T-cell (primary cell): Measurements from ENCODE around the gene PIK3R6. TPM values are rescaled to one million over a fixed set of nuclear protein-coding genes. Genes with fewer than 3 reads are reported as not detected.
"Not testable (repeated sequence)": the region's sequence is repeated elsewhere in the genome, so short reads cannot be mapped to it uniquely, and the experiment has no call there.

Source experiments
- ATAC-seq, 4 experiments: fragments of 200-7000 bp in 3 of 4; fragments of 150-1000 bp in 1 of 4; cut with Tn5 transposase; replicated peaks in 1 of 4; 1 replicate in 3 of 4; 2 replicates in 1 of 4; pipeline ENCODE4 v1.10.0; 2021; ENCODE audit warnings: moderate library complexity in 3 of 4, mild to moderate bottlenecking in 2 of 4, moderate number of reproducible peaks in 1 of 4
- CTCF ChIA-PET, 2 donors: fragments of 300-600 bp; sonication (Branson Sonifier 250); formaldehyde crosslinking; loops; one replicate each; lab custom pipeline; 2022; ENCODE audit warnings: antibody characterized with exemption in 2 of 2; lab: Charles Lee
- POLR2A ChIA-PET, 2 donors: fragments of 300-600 bp; sonication (Branson Sonifier 250); formaldehyde crosslinking; loops; one replicate each; lab custom pipeline; 2022; ENCODE audit warnings: antibody characterized with exemption in 2 of 2; lab: Charles Lee
- DNase-seq, 35 experiments: peaks; one replicate each; pipeline versions ENCODE4 v3.0.0 to v3.0.0-alpha.2; 2013 to 2023
- H3K27ac ChIP-seq: one replicate; pipeline ENCODE4 v1.5.1; 2013; ENCODE audit warnings: low read length
- H3K27me3 ChIP-seq, 2 experiments: replicated peaks in 1 of 2; 1 replicate in 1 of 2; 2 replicates in 1 of 2; pipeline versions ENCODE4 v1.6.1 to v1.7.0; 2013; ENCODE audit warnings: low read length in 1 of 2, mixed read lengths in 1 of 2; ENCODE audit not compliant: control insufficient read depth in 2 of 2, insufficient read depth in 2 of 2; ENCODE audit errors: extremely low read depth in 1 of 2
- H3K36me3 ChIP-seq, 2 donors: 1 replicate in 1 of 2; 2 replicates in 1 of 2; pipeline versions ENCODE4 v1.6.1 to v1.7.0; 2013; ENCODE audit warnings: low read length in 1 of 2; ENCODE audit not compliant: control insufficient read depth in 2 of 2, insufficient read depth in 1 of 2; ENCODE audit errors: extremely low read depth in 1 of 2
- H3K4me1 ChIP-seq, 2 experiments: 1 replicate in 1 of 2; 2 replicates in 1 of 2; pipeline versions ENCODE4 v1.6.1 to v1.7.0; 2013; ENCODE audit warnings: low read length in 2 of 2, mixed read lengths in 1 of 2; ENCODE audit not compliant: insufficient read depth in 2 of 2, control insufficient read depth in 1 of 2; ENCODE audit errors: extremely low read depth in 1 of 2
- H3K4me3 ChIP-seq, 2 donors: 1 replicate in 1 of 2; 2 replicates in 1 of 2; pipeline versions ENCODE4 v1.5.1 to v1.7.0; 2013; ENCODE audit warnings: mild to moderate bottlenecking in 2 of 2, low read length in 1 of 2, moderate library complexity in 1 of 2; ENCODE audit not compliant: control insufficient read depth in 1 of 2; ENCODE audit errors: extremely low read depth in 1 of 2
- H3K9me3 ChIP-seq: 2 replicates; pipeline ENCODE4 v1.7.0; 2013
- H3K27ac Mint-ChIP-seq, 2 donors: one replicate each; pipeline ENCODE4 v1.8.0; 2020 to 2021; ENCODE audit warnings: mild to moderate bottlenecking in 2 of 2, mixed read lengths in 2 of 2
- H3K27me3 Mint-ChIP-seq, 2 donors: one replicate each; pipeline ENCODE4 v1.8.0; 2021 to 2022; ENCODE audit warnings: mixed read lengths in 2 of 2
- H3K36me3 Mint-ChIP-seq: one replicate; pipeline ENCODE4 v1.8.0; 2021; ENCODE audit warnings: mixed read lengths
- H3K4me1 Mint-ChIP-seq, 3 donors: one replicate each; pipeline ENCODE4 v1.8.0; 2020 to 2022; ENCODE audit warnings: mixed read lengths in 3 of 3, mild to moderate bottlenecking in 1 of 3
- H3K4me3 Mint-ChIP-seq, 3 donors: one replicate each; pipeline ENCODE4 v1.8.0; 2020 to 2022; ENCODE audit warnings: mild to moderate bottlenecking in 3 of 3, mixed read lengths in 3 of 3, moderate library complexity in 3 of 3
- H3K9me3 Mint-ChIP-seq, 3 donors: one replicate each; pipeline ENCODE4 v1.8.0; 2020 to 2022; ENCODE audit warnings: mixed read lengths in 3 of 3
- WGBS: methylation state at CpG from one replicate; pipeline ENCODE4 v1.1.5; 2013; ENCODE audit warnings: missing lambda C conversion rate; ENCODE audit not compliant: insufficient coverage; 5-methylcytosine and 5-hydroxymethylcytosine counted together
- total RNA-seq, 35 experiments: library from RNA in 6 of 35; stranded (reverse) in 6 of 35; fragments of 120-200 nt in 1 of 35; gene quantifications; one replicate each; pipeline versions ENCODE4 v1.2.1 to v1.2.4 and lab custom pipeline; 2013 to 2026

The PIK3R6 gene
- total RNA-seq, 5 donors from 2014 or later (not counting 1 experiment from before 2014, with no cell fraction given) = 0.53 to 1.4 (median 0.72) TPM

DNA sequence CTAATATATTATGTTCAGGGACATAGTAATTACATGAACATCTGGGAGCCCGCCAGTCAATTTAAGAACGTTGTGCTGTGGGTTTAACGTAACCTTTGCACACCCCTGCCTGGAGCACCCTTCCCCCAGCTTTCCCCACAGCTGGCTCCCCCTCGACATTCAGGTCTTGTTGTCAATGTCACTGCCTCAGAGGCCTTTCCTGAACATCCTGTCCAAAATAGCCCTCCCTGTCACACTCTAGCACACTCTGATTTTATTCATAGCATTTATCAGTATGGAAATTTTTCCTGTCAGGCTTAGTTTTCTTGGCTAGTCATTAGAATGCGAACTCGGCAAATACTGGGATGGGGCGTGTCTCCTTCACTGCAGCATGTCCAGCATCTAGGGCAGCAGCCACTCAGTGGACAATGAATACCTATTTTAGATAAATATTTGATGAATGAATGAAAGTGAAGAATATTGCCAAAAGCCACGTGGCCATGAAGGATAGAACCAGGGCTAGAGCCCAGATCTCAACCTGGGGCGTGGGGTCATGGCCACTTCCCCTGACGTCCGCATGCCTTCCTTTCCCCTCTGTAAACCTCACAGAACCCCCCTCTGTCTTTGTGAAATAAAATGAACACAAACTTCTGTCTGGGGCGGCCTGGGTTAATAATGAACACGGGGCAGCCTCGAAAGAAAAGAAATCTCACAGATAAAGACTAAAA, 10.5 kb downstream of the PIK3R6 start:
- H3K27ac ChIP-seq = no peak overlapping the region
- peaks cover 13 to 14% of the 10 kb centered on the region in 2 experiments for H3K4me1 ChIP-seq
- H3K36me3 ChIP-seq = no peaks in the 10 kb centered on the region
- H3K27me3 ChIP-seq = no peaks in the 10 kb centered on the region
- no peaks in the 10 kb centered on the region for H3K36me3 Mint-ChIP-seq
- H3K27me3 Mint-ChIP-seq = no peaks in the 10 kb centered on the region
- DNase-seq = peak in 1 of 35 experiments; percentile 8
- no CpG with 5 or more reads among the region's 14 CpGs for WGBS
- H3K27ac Mint-ChIP-seq = no peak overlapping the region
- CTCF ChIA-PET = interaction anchor here in 1 of 2 donors (0.5 kb wide), 1 partner anchor 74 kb away, joined by 4 read pairs; no protein-coding TSS in a partner anchor
- H3K9me3 Mint-ChIP-seq = no peaks in the 10 kb centered on the region
- no peak for ATAC-seq
- no peaks in the 10 kb centered on the region for H3K9me3 ChIP-seq
- POLR2A ChIA-PET = no interaction called here
- peaks cover 28 to 32% (median 29%) of the 10 kb centered on the region in 3 donors for H3K4me1 Mint-ChIP-seq
- H3K4me3 Mint-ChIP-seq = peak overlapping the region in 1 of 3 donors; percentile 63
- no peak overlapping the region for H3K4me3 ChIP-seq

GRCh38 chr17:8856205-8856603, 11.3 kb downstream of the PIK3R6 start:
- CTCF ChIA-PET = interaction anchor here in 1 of 2 donors (0.5 kb wide), 1 partner anchor 73 kb away, joined by 4 read pairs; no protein-coding TSS in a partner anchor

DNA sequence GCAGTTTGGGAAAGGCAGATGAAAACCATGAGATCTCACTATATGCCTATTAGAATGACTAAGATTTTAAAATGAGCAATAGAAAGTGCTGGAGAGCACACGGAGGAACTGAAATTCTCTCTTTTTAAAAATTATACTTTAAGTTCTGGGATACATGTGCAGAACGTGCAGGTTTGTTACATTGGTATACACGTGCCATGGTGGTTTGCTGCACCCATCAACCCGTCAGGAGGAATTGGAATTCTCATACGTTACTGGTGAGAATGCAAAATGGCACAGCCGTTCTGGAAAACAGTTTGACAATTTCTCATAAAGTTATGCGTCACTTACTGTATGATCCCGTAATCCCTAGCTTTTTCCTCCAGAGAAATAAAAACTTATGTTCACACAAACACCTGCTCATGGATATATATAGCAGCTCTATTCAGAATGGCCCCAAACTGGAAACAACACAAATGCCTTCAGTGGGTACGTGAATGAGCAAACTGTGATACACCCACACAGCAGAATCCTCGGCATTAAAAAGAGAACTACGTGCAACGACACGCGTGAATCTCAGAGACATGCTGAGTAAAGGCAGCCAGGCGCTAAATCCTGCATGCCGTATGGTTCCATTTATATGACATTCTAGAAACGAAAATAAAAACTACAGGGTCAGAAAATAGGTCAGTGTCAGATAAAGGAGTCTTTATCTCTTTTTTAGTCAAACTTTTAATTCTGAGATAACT, 11.8 kb downstream of the PIK3R6 start:
- Histone ChIP-seq H3K27me3 (no peaks in the 10 kb centered on the region), H3K4me3 (no peak overlapping the region), H3K9me3 (no peaks in the 10 kb centered on the region), H3K27ac (no peak overlapping the region), H3K4me1 (peaks cover 6 to 14% of the 10 kb centered on the region in 2 experiments), H3K36me3 (no peaks in the 10 kb centered on the region)
- no peak for DNase-seq
- H3K27me3 Mint-ChIP-seq = no peaks in the 10 kb centered on the region
- WGBS = 63% methylated on average over 9 of the region's 17 CpGs
- no peak overlapping the region for H3K27ac Mint-ChIP-seq
- H3K4me3 Mint-ChIP-seq = no peak overlapping the region
- H3K36me3 Mint-ChIP-seq = no peaks in the 10 kb centered on the region
- no peaks in the 10 kb centered on the region for H3K9me3 Mint-ChIP-seq
- CTCF ChIA-PET = no interaction called here
- POLR2A ChIA-PET = interaction anchor here in 1 of 2 donors (0.6 kb wide), 1 partner anchor 24 kb away, joined by 3 read pairs; no protein-coding TSS in a partner anchor
- H3K4me1 Mint-ChIP-seq = peaks cover 17 to 22% (median 20%) of the 10 kb centered on the region in 3 donors
- no peak for ATAC-seq

More at GRCh38 chr17:8856205-8856603, 11.3 kb downstream of the PIK3R6 start:
- H3K27me3 Mint-ChIP-seq, H3K4me3 ChIP-seq, H3K4me3 Mint-ChIP-seq, H3K9me3 Mint-ChIP-seq, H3K27me3 ChIP-seq, DNase-seq, ATAC-seq, H3K36me3 Mint-ChIP-seq, H3K27ac ChIP-seq, H3K9me3 ChIP-seq, H3K27ac Mint-ChIP-seq, POLR2A ChIA-PET, H3K36me3 ChIP-seq: not testable (repeated sequence)
- H3K4me1 ChIP-seq = peaks cover 8 to 14% of the 10 kb centered on the region in 2 experiments
- H3K4me1 Mint-ChIP-seq = peaks cover 20 to 23% (median 21%) of the 10 kb centered on the region in 3 donors
- no CpG with 5 or more reads among the region's 6 CpGs for WGBS

- H3K4me3 Mint-ChIP-seq = no peak overlapping the region
- DNase-seq = no peak
- H3K4me1 ChIP-seq = no peaks in the 10 kb centered on the region
- H3K27me3 ChIP-seq = no peaks in the 10 kb centered on the region
- CTCF ChIA-PET = no interaction called here
- H3K9me3 Mint-ChIP-seq = no peaks in the 10 kb centered on the region
- no CpG with 5 or more reads among the region's 5 CpGs for WGBS
- no peak overlapping the region for H3K27ac Mint-ChIP-seq
- no peaks in the 10 kb centered on the region for H3K9me3 ChIP-seq
- H3K27me3 Mint-ChIP-seq = no peaks in the 10 kb centered on the region
- no peak overlapping the region for H3K4me3 ChIP-seq
- peaks cover 1 to 5% (median 2%) of the 10 kb centered on the region in 3 donors for H3K4me1 Mint-ChIP-seq
- no peaks in the 10 kb centered on the region for H3K36me3 Mint-ChIP-seq
- H3K27ac ChIP-seq = no peak overlapping the region
- POLR2A ChIA-PET = no interaction called here
- no peaks in the 10 kb centered on the region for H3K36me3 ChIP-seq
- no peak for ATAC-seq
These were observed 15.9 kb downstream of the PIK3R6 start for GRCh38 chr17:8851600-8851999.

DNA sequence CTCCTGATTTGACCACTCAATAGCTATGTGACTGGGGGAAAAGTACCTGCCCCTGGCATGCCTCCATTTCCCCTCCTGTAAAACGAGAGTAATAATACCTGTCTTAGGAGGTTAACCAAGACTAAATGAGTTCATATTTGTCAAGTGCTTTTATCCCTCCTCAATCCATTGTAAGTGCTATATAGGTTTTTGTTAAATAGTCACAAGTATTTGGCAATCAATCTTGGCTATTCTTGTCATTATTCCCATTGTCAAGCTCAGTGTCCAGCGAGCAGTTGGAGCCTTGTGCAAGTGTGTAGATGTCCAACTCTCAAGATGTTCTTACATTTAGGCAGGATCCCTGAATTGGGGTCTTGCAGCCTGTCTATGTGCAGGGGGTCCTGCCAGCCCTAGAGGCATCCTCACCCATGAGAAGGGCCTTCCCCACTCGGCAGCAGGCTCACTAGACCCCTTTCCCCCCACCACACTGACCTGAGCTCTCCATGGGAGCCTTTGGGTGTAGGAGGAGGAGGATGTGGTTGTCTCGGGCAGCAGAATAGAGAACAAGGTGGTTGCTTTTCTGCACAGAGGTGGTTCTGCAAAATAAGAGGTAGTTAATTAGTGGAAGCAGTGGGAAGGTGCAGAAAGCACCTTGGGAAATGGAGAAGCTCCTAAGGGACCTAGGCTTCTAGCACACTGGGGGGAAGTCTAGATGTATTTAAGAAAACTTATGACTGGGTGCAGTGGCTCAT, 18.0 kb downstream of the PIK3R6 start:
- ATAC-seq = no peak
- Mint-ChIP-seq H3K27me3 (no peaks in the 10 kb centered on the region), H3K36me3 (peaks cover 6% of the 10 kb centered on the region), H3K4me1 (no peaks in the 10 kb centered on the region), H3K4me3 (no peak overlapping the region), H3K27ac (no peak overlapping the region), H3K9me3 (peaks cover 0 to 5% (median 0%) of the 10 kb centered on the region in 3 donors)
- Histone ChIP-seq H3K4me3 (no peak overlapping the region), H3K9me3 (no peaks in the 10 kb centered on the region), H3K4me1 (no peaks in the 10 kb centered on the region), H3K27me3 (no peaks in the 10 kb centered on the region), H3K27ac (no peak overlapping the region), H3K36me3 (no peaks in the 10 kb centered on the region)
- 80% methylated on average over 1 of the region's 4 CpGs for WGBS
- peak in 1 of 35 experiments; percentile 14 for DNase-seq
- POLR2A ChIA-PET = interaction anchor here in 1 of 2 donors (0.6 to 0.7 kb wide), 2 partner anchors 16 to 29 kb away, joined by 3 to 19 read pairs; no protein-coding TSS in a partner anchor
- CTCF ChIA-PET = no interaction called here

GRCh38 chr17:8847891-8848290, 19.6 kb downstream of the PIK3R6 start:
- Mint-ChIP-seq H3K4me1 (peaks cover 0 to 6% (median 0%) of the 10 kb centered on the region in 3 donors), H3K9me3 (peaks cover 0 to 5% (median 0%) of the 10 kb centered on the region in 3 donors), H3K27me3 (no peaks in the 10 kb centered on the region), H3K36me3 (peaks cover 6% of the 10 kb centered on the region), H3K4me3 (no peak overlapping the region), H3K27ac (no peak overlapping the region)
- Histone ChIP-seq H3K27ac (no peak overlapping the region), H3K27me3 (no peaks in the 10 kb centered on the region), H3K4me3 (no peak overlapping the region), H3K9me3 (no peaks in the 10 kb centered on the region), H3K4me1 (no peaks in the 10 kb centered on the region), H3K36me3 (no peaks in the 10 kb centered on the region)
- ChIA-PET CTCF (no interaction called here), POLR2A (no interaction called here)
- ATAC-seq (no peak), DNase-seq (peak in 1 of 35 experiments; percentile 7)
- WGBS = 100% methylated on average over 1 of the region's 2 CpGs
